Fibroblast of lung (primary cell): ENCODE data around the gene HAL.

ENCODE experiments used
- EZH2 ChIP-seq: IDR thresholded peaks from 2 replicates; pipeline ENCODE4 v1.5.1; 2012; ENCODE audit warnings: low read length, control low read depth, mild to moderate bottlenecking; ENCODE audit errors: missing control alignments
- TF ChIP-seq, protein P1 (sequence below), 2 donors: IDR thresholded peaks in 1 of 2; conservative IDR thresholded peaks in 1 of 2; 1 replicate in 1 of 2; 2 replicates in 1 of 2; pipeline ENCODE4 v1.5.1; 2011 to 2012; ENCODE audit warnings: low read length in 2 of 2, control low read depth in 1 of 2, inconsistent platforms in 1 of 2, low read depth in 1 of 2, mild to moderate bottlenecking in 1 of 2

DNA sequence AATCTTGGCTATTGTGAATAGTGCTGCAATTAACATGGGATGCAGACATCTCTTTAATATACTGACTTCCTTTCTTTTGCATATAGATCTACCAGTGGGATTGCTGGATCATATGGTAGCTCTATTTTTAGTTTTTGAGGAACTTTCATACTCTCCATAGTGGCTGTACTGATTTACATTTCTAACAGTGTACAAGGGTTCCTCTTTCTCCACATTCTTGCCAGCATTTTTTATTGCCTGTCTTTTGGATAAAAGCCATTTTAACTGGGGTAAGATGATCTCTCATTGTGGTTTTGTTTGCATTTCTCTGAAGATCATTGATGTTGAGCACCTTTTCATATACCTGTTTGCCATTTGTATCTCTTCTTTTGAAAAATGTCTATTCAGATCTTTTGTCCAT, 44.6 kb downstream of the HAL start:
- TF ChIP-seq, protein P1, sequence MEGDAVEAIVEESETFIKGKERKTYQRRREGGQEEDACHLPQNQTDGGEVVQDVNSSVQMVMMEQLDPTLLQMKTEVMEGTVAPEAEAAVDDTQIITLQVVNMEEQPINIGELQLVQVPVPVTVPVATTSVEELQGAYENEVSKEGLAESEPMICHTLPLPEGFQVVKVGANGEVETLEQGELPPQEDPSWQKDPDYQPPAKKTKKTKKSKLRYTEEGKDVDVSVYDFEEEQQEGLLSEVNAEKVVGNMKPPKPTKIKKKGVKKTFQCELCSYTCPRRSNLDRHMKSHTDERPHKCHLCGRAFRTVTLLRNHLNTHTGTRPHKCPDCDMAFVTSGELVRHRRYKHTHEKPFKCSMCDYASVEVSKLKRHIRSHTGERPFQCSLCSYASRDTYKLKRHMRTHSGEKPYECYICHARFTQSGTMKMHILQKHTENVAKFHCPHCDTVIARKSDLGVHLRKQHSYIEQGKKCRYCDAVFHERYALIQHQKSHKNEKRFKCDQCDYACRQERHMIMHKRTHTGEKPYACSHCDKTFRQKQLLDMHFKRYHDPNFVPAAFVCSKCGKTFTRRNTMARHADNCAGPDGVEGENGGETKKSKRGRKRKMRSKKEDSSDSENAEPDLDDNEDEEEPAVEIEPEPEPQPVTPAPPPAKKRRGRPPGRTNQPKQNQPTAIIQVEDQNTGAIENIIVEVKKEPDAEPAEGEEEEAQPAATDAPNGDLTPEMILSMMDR (conservative IDR thresholded peaks at IDR 0.05 in 1 of 2, IDR thresholded peaks at IDR 0.05 in 1 of 2; ENCODE audit: low read depth in 1 of 2, low read length in 2 of 2) = no peak
- no peak for TF ChIP-seq EZH2
